SK-N-MC (cell line): Measurements from ENCODE around the gene ADORA2B.

Source experiments
- DNase-seq: peaks from one replicate; pipeline ENCODE4 v3.0.0-alpha.2; 2011; ENCODE audit warnings: low read depth, low spot score
- H3K27ac ChIP-seq: fragments of 200-600 bp; sonication (generic); 2 replicates; pipeline ENCODE4 v1.5.1; 2016; ENCODE audit warnings: mixed run types
- H3K36me3 ChIP-seq: fragments of 200-600 bp; sonication (generic); 2 replicates; pipeline ENCODE4 v1.6.1; 2017; ENCODE audit warnings: antibody characterized with exemption, low read length, mixed read lengths; ENCODE audit not compliant: insufficient read depth
- H3K4me3 ChIP-seq: fragments of 200-600 bp; sonication (generic); 2 replicates; pipeline ENCODE4 v1.5.1; 2016
- H3K9ac ChIP-seq: fragments of 200-600 bp; sonication (generic); 2 replicates; pipeline ENCODE4 v1.8.0; 2017; ENCODE audit warnings: mixed run types, mixed read lengths; ENCODE audit not compliant: insufficient read length
- H3K9me3 ChIP-seq: fragments of 200-600 bp; sonication (generic); 2 replicates; pipeline ENCODE4 v1.6.1; 2017; ENCODE audit warnings: low read depth, mild to moderate bottlenecking, antibody characterized with exemption, low read length, moderate library complexity, mixed read lengths
- EZH2 ChIP-seq: fragments of 200-600 bp; sonication (generic); IDR thresholded peaks from one replicate; pipeline ENCODE4 v1.6.1; 2017; ENCODE audit warnings: antibody characterized with exemption
- FOXP2 ChIP-seq: optimal IDR thresholded peaks from 2 replicates; pipeline ENCODE3; 2011; ENCODE audit warnings: mild to moderate bottlenecking, moderate library complexity; ENCODE audit not compliant: insufficient read depth; ENCODE audit errors: extremely low read length, control extremely low read depth
- POLR2AphosphoS5 ChIP-seq: IDR thresholded peaks from 2 replicates; pipeline ENCODE4 v1.6.1; 2012; ENCODE audit warnings: mild to moderate bottlenecking, low read depth, low read length, borderline replicate concordance

The ADORA2B gene

DNA sequence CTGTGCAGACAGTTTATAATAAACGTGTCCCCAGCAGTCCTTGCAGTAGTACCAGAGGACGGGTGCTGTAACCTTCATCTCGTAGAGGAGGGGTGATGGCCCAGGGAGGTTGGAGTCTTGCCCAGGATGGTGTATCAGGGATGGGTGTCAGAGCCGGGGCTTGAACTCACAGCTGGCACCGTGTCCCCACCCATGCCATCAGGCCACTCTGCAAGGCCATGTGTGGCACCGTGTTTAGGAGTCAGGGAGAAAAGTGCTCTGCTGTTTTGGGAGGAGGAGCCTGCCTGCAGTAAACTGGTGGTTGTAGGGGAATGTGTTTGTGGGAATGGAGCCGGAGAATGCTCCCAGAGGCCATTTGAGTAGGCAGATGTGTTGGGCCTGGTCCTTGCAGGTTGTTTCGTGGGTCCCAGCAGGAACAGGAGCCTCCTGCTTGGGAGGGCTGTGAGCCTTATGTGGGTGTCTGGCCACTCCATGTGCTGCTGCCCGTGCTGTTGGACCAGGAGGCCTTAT lies 1.7 kb downstream of the ADORA2B start:
- TF ChIP-seq POLR2AphosphoS5: no peak
- no peak for TF ChIP-seq EZH2
- no peak for TF ChIP-seq FOXP2
- H3K9ac ChIP-seq: no peak overlapping the region
- H3K4me3 ChIP-seq: no peak overlapping the region
- no peak for DNase-seq
- no peaks in the 10 kb centered on the region for H3K36me3 ChIP-seq
- H3K27ac ChIP-seq: no peak overlapping the region
- no peaks in the 10 kb centered on the region for H3K9me3 ChIP-seq

DNA sequence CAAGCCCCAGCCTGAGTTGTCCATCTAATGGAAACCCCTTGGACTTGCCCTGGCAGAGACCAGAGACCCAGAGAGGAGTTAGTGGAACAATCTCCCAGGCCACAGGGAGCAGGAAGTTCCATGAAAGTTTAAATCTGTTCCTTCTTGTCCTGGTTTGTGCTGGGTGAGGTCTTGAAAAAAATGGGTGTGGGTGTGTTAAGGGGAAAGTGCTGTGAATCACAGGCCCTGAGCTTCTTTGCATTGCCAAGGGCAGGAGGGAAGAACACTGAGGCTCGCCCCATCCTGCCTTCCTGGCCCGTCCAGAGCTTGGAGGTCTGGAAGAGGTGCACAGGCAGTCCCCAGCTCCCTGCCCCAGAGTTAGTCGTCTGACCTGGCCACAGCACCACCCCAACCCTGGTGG lies 2.3 kb downstream of the ADORA2B start:
- Histone ChIP-seq H3K36me3 (no peaks in the 10 kb centered on the region), H3K4me3 (no peak overlapping the region), H3K9me3 (no peaks in the 10 kb centered on the region), H3K9ac (no peak overlapping the region), H3K27ac (no peak overlapping the region)
- TF ChIP-seq FOXP2 (no peak), EZH2 (no peak), POLR2AphosphoS5 (no peak)
- no peak for DNase-seq

DNA sequence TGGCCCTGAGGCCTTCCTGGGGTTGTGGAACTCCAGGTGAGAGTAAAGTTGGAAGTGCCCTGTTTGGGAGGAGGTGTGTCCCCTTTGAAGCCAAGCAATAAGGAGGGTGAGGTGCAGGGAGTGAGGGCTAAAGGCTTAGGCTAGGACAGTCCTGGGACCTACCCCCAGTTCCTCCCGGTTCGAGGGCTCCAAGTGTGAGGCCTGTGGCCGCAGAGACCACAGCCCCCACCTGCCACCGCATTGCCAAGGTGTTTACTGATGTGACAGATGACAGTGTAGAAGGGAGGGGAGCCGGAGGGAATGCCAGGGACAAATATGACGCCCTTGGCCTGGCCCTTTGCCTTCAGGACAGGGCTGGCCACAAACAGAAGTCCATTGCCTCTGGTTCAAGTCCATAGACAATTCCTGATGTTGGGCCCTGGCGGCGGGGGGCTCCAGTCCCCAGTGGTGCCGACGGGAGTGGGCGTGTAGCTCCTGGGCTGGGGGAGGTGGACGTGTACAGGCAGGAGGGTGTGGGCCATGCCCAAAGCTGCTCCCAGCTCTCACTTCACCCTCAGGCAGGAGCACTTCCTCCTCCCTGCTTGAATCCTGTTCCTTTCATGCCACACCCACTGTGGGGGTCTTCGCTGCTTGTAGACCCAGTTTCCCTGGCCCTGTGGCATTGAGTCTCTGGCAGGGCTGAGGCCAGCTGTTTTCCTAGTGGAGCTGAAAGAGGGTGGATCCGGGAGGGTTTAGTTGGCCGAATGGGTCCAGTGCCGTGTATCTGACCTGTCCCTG lies 3.2 kb downstream of the ADORA2B start:
- Histone ChIP-seq H3K4me3 (no peak overlapping the region), H3K9ac (no peak overlapping the region), H3K9me3 (no peaks in the 10 kb centered on the region), H3K27ac (no peak overlapping the region), H3K36me3 (no peaks in the 10 kb centered on the region)
- DNase-seq: no peak
- no peak for TF ChIP-seq FOXP2
- TF ChIP-seq EZH2: no peak
- no peak for TF ChIP-seq POLR2AphosphoS5

DNA sequence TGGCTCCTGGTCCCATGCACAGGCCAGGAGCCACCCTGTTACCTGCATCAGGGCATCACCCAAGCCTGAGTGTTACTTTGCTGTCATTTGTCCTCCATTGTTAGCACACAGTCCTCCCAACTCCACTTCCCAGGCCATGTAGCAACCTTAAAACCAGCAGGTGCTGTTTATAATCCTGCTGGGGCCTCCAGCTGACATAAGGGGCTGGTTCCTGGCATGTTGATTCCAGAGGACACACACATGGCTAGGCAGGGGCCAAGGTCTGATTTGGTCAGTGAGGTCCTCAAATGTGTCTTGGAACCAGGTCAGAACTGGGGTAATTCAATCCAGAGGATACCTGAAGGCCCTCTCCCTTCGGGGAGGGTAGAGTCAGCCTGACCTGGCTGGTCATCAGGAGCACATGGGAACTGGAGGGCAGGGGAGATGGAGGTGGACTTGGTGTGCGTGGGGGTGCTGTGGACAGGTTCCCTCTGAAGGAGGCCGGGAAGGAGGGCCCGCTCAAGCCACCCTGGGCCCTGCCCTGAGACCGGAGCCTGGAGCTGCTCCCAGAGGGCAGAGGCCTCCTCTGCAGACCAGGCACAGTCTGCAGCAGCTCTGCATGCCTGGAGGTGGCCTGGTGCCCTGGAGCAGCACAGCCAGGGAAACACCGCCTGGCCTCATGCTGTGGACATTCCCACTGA lies 6.6 kb downstream of the ADORA2B start:
- DNase-seq: no peak
- no peak for TF ChIP-seq FOXP2
- TF ChIP-seq EZH2: no peak
- no peak for TF ChIP-seq POLR2AphosphoS5
- no peak overlapping the region for H3K9ac ChIP-seq
- H3K4me3 ChIP-seq: no peak overlapping the region
- no peak overlapping the region for H3K27ac ChIP-seq
- H3K9me3 ChIP-seq: no peaks in the 10 kb centered on the region
- no peaks in the 10 kb centered on the region for H3K36me3 ChIP-seq

DNA sequence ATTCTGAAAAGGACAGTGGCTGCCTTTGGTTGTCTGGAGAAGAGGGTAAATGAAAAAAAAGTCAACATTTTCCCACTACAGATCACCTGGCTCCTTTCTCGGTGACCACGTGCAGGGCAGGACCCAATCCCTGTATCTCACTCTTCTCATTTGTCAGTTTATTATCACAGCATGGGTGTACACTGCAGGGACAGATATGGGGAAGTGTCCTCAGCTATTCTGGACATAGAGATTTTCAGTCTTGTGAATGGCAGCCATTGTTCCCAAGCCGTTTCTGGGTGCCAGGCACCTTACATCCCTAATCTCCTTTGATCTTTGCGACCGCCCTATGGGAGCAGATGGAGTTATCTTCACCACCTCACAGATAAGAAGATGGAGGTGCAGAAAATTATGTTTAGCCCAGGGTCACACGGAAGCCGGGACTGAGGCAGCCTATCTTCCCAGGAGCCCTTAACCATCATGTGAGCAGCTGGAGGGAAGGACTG lies 7.2 kb downstream of the ADORA2B start:
- Histone ChIP-seq H3K9ac (no peak overlapping the region), H3K36me3 (no peaks in the 10 kb centered on the region), H3K27ac (no peak overlapping the region), H3K9me3 (no peaks in the 10 kb centered on the region), H3K4me3 (no peak overlapping the region)
- TF ChIP-seq FOXP2 (no peak), EZH2 (no peak)
- no peak for DNase-seq

DNA sequence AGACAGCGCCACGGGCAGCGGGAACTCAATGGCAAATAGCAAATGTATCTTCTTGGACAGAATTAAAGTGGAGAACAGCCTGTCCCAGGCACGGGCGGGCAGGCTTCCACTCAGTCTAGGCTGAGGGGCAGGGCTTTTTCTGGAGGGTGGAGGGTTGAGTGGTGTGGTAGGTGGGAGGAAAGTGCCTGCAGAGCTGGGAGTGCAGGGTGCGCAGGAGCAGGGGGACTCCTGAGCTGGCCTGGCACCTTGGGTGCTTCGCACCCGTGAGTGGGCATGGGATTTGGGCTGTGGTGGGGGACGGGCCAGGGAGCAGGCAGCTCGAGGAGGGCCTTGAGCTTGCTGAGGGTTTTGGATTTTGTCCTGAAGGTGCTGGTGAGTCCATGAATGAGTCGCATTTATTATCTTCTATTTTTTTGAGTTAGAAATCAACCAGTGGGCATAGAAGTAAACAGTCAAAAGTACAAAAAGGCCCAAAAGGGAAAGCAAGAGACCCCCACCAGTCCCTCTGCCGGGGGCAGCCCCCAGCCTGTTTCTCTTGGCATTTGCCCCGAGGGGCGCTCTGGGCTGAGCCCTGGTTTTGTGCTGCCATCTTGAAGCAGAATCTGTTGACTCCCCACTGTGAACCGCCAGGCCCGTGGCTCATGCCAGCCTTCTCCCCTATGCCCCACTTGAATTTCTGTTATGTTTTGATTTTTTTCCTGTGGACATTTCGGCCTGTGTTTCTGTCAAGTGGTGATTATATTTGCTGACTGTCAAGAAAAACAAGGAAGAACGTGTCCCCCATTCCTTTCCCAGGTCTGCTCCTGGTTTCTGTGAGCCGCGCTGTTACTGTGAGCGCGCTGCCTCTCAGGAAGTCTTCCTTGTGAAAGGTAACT lies 8.2 kb downstream of the ADORA2B start:
- H3K4me3 ChIP-seq: no peak overlapping the region
- TF ChIP-seq EZH2: no peak
- no peak for TF ChIP-seq POLR2AphosphoS5
- TF ChIP-seq FOXP2: no peak
- DNase-seq: no peak
- no peak overlapping the region for H3K27ac ChIP-seq
- no peaks in the 10 kb centered on the region for H3K9me3 ChIP-seq
- H3K36me3 ChIP-seq: no peaks in the 10 kb centered on the region
- H3K9ac ChIP-seq: no peak overlapping the region

DNA sequence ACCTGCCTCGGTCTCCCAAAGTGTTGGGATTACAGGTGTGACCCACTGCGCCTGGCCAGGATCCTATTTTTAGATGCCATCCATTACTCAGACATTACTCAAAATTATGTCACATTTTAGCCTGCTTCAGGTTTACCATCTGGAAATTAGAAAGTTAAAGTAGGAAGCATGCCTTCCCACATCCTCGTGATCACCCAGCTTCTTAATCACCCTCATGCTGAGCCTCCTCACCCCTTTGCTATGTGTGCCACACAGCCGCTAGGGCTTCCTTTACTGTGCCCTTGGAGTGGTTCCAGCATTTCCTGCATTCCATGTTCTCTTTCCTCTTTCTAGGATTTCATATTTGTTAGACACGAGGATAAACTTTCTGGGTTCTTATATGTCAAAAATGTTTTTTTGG lies 9.3 kb downstream of the ADORA2B start:
- Histone ChIP-seq H3K36me3 (no peaks in the 10 kb centered on the region), H3K9me3 (no peaks in the 10 kb centered on the region), H3K27ac (no peak overlapping the region), H3K9ac (no peak overlapping the region), H3K4me3 (no peak overlapping the region)
- no peak for DNase-seq
- no peak for TF ChIP-seq EZH2
